ENCODE data around the gene PIK3R4.

The PIK3R4 gene

DNA sequence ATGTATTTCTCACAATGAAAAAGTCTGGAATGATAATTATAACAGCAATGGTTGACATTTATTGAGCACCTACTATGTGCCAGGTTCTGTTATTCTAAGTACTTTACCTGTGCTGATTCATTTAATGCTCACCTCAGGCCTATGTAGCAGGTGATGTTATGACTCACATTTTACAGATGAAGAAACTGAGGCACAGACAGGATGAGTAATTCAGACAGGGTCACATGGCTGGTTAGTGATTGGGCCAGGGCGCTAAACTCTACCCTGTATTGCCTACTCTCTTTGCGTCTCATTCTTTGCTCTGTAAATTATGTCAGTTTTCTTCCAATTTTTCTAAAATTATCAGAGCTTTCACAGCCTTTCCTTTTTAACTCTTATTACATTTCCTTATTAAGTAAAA lies 98.3 kb downstream of the PIK3R4 start:
- Histone ChIP-seq H3K9me3 (ENCODE audit: control extremely low read depth in 1 of 5, control insufficient read depth in 4 of 5, insufficient read depth in 2 of 5, low read depth in 1 of 5, low read length in 4 of 5) (no peaks in the 10 kb centered on the region), H3K36me3 (ENCODE audit: control insufficient read depth in 4 of 4, insufficient read depth in 4 of 4, low read length in 3 of 4) (no peaks in the 10 kb centered on the region), H3K4me1 (ENCODE audit: control extremely low read depth in 1 of 4, control insufficient read depth in 4 of 4, insufficient read depth in 4 of 4, low read length in 3 of 4) (no peaks in the 10 kb centered on the region), H3K27ac (ENCODE audit: insufficient read depth in 1 of 2, low read depth in 1 of 2, low read length in 2 of 2, poor library complexity in 1 of 2, severe bottlenecking in 2 of 2) (no peak overlapping the region), H3K4me3 (ENCODE audit: control insufficient read depth in 1 of 7, extremely low read depth in 1 of 7, insufficient read depth in 4 of 7, low read depth in 2 of 7, low read length in 6 of 7) (no peak overlapping the region), H3K27me3 (replicated peaks in 2 of 5; ENCODE audit: control insufficient read depth in 4 of 5, insufficient read depth in 5 of 5, low read length in 4 of 5) (peaks cover 0 to 2% (median 0%) of the 10 kb centered on the region in 5 experiments)
- CTCF ChIA-PET = interaction anchor here (1.0 kb wide), 1 partner anchor 11 kb away, joined by 3 read pairs; no protein-coding TSS in a partner anchor
- no peak for DNase-seq
- POLR2A ChIA-PET = no interaction called here
- WGBS (ENCODE audit: insufficient coverage) = 93% methylated on average over 2 of the region's 2 CpGs

DNA sequence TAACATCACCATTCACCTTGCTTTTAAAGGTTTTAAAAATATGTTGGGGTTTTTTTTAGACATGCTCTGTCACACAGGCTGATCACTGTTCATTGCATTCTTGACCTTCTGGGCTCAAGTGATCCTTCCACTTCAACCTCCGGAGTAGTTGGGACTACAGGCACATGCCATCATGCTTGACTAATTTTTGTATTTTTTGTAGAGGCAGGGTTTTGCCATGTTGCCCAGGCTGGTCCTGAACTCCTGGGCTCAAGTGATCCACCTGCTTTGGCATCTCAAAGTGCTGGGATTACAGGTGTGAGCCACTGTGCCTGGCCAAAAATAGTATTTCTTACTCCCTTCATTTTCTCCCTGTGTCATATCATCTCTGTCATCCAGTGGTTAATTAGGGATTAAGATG lies 101.4 kb downstream of the PIK3R4 start:
- Histone ChIP-seq H3K27ac (ENCODE audit: insufficient read depth in 1 of 2, low read depth in 1 of 2, low read length in 2 of 2, poor library complexity in 1 of 2, severe bottlenecking in 2 of 2) (no peak overlapping the region), H3K36me3 (ENCODE audit: control insufficient read depth in 4 of 4, insufficient read depth in 4 of 4, low read length in 3 of 4) (no peaks in the 10 kb centered on the region), H3K27me3 (replicated peaks in 2 of 5; ENCODE audit: control insufficient read depth in 4 of 5, insufficient read depth in 5 of 5, low read length in 4 of 5) (peaks cover 0 to 2% (median 0%) of the 10 kb centered on the region in 5 experiments), H3K4me3 (ENCODE audit: control insufficient read depth in 1 of 7, extremely low read depth in 1 of 7, insufficient read depth in 4 of 7, low read depth in 2 of 7, low read length in 6 of 7) (no peak overlapping the region), H3K4me1 (ENCODE audit: control extremely low read depth in 1 of 4, control insufficient read depth in 4 of 4, insufficient read depth in 4 of 4, low read length in 3 of 4) (no peaks in the 10 kb centered on the region), H3K9me3 (ENCODE audit: control extremely low read depth in 1 of 5, control insufficient read depth in 4 of 5, insufficient read depth in 2 of 5, low read depth in 1 of 5, low read length in 4 of 5) (no peaks in the 10 kb centered on the region)
- WGBS (ENCODE audit: insufficient coverage) = 89% methylated on average over 1 of the region's 1 CpG
- no peak for DNase-seq
- ChIA-PET CTCF (no interaction called here), POLR2A (no interaction called here)

DNA sequence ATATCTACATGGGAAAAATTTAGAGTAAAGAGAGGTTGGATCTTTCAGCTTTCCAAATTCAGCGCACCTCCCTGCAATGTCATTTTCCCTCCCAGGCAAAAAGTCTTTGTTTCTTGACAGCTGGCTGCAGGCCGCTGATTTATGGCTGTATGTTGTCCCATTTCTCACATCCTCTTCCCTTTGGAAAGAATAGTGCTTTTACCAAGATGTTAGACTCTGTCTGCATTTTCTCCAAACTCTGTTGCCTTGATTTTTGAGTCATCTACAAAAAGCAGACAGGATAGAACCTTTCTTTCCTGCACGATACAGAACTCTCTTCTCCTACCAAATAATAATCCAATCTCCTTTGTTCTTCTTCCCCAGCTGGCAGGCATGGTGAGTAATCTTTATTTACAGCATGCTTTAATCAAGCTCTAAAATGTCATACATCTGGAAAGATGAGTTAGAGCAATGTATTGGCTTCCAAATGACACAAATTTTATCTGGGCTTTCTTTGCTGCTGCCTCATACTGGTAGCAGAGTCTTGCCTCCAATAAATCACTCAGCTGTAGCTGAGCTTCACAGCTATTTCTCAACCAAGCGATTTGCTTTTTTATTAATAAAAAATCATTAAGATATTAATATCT lies 101.9 kb downstream of the PIK3R4 start:
- 93% methylated on average over 2 of the region's 4 CpGs for WGBS (ENCODE audit: insufficient coverage)
- ChIA-PET POLR2A (no interaction called here), CTCF (no interaction called here)
- Histone ChIP-seq H3K27ac (ENCODE audit: insufficient read depth in 1 of 2, low read depth in 1 of 2, low read length in 2 of 2, poor library complexity in 1 of 2, severe bottlenecking in 2 of 2) (no peak overlapping the region), H3K4me3 (ENCODE audit: control insufficient read depth in 1 of 7, extremely low read depth in 1 of 7, insufficient read depth in 4 of 7, low read depth in 2 of 7, low read length in 6 of 7) (no peak overlapping the region), H3K4me1 (ENCODE audit: control extremely low read depth in 1 of 4, control insufficient read depth in 4 of 4, insufficient read depth in 4 of 4, low read length in 3 of 4) (no peaks in the 10 kb centered on the region), H3K36me3 (ENCODE audit: control insufficient read depth in 4 of 4, insufficient read depth in 4 of 4, low read length in 3 of 4) (no peaks in the 10 kb centered on the region), H3K27me3 (replicated peaks in 2 of 5; ENCODE audit: control insufficient read depth in 4 of 5, insufficient read depth in 5 of 5, low read length in 4 of 5) (peaks cover 0 to 4% (median 0%) of the 10 kb centered on the region in 5 experiments), H3K9me3 (ENCODE audit: control extremely low read depth in 1 of 5, control insufficient read depth in 4 of 5, insufficient read depth in 2 of 5, low read depth in 1 of 5, low read length in 4 of 5) (no peaks in the 10 kb centered on the region)
- DNase-seq = no peak

DNA sequence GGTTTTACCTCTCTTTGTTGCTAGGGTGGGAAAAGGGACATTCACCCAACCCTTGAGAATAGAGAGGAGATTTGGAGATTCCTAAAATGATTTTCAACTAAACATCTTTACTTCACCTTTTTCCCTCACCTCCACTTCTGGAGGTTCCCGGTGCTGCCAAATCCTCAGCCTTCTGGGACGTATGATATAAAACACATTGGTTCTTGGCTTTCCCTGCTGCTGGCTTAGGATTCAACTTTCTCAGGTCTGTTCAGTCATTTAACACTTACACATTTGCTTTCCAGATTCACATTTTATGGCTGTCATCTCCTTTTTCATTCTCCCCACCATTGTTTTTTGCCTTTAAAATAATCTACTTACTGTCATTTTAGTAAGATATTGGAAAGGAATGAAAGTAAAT lies 106.6 kb downstream of the PIK3R4 start:
- Histone ChIP-seq H3K36me3 (ENCODE audit: control insufficient read depth in 4 of 4, insufficient read depth in 4 of 4, low read length in 3 of 4) (no peaks in the 10 kb centered on the region), H3K4me1 (ENCODE audit: control extremely low read depth in 1 of 4, control insufficient read depth in 4 of 4, insufficient read depth in 4 of 4, low read length in 3 of 4) (no peaks in the 10 kb centered on the region), H3K27me3 (replicated peaks in 2 of 5; ENCODE audit: control insufficient read depth in 4 of 5, insufficient read depth in 5 of 5, low read length in 4 of 5) (peaks cover 0 to 5% (median 2%) of the 10 kb centered on the region in 5 experiments), H3K9me3 (ENCODE audit: control extremely low read depth in 1 of 5, control insufficient read depth in 4 of 5, insufficient read depth in 2 of 5, low read depth in 1 of 5, low read length in 4 of 5) (no peaks in the 10 kb centered on the region), H3K27ac (ENCODE audit: insufficient read depth in 1 of 2, low read depth in 1 of 2, low read length in 2 of 2, poor library complexity in 1 of 2, severe bottlenecking in 2 of 2) (no peak overlapping the region), H3K4me3 (ENCODE audit: control insufficient read depth in 1 of 7, extremely low read depth in 1 of 7, insufficient read depth in 4 of 7, low read depth in 2 of 7, low read length in 6 of 7) (no peak overlapping the region)
- no peak for DNase-seq
- CTCF ChIA-PET = no interaction called here
- POLR2A ChIA-PET = no interaction called here
- WGBS (ENCODE audit: insufficient coverage) = 96% methylated on average over 2 of the region's 2 CpGs

DNA sequence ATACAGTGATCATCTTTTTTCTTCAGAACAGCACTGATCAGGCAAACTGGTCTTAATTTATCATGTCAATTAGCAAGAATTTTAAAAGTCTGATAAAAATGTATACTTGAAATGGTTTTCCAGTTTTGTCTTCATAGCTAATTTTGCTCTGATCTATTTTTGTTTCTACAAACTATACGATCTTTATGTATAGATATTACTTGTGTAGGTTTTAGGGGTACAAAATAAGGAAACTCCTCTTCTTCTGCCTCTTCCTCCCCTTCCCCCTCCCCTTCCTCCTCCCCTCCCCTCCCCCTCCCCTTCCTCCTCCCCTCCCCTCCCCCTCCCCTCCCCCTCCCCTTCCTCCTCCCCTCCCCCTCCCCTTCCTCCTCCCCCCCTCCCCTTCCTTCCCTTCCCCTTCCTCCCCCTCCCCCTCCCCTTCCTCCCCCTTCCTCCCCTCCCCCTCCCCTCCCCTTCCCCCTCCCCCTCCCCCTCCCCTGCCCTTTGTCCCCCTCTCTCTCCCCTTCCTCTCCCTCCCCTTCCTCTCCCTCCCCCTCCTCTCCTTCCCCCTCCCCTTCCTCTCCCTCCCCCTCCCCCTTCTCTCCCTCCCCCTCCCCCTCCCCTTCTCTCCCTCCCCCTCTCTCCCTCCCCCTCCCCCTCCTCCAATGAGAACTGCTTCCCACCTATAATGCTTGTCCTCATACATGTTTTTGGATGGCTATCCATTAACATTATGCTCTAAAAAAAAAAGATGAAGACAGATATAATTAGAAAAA lies 110.0 kb downstream of the PIK3R4 start:
- no peaks in the 10 kb centered on the region for H3K4me1 ChIP-seq (ENCODE audit: control extremely low read depth in 1 of 4, control insufficient read depth in 4 of 4, insufficient read depth in 4 of 4, low read length in 3 of 4)
- WGBS (ENCODE audit: insufficient coverage) = no CpG with 5 or more reads among the region's 1 CpG
- H3K27me3 ChIP-seq (replicated peaks in 2 of 5; ENCODE audit: control insufficient read depth in 4 of 5, insufficient read depth in 5 of 5, low read length in 4 of 5) = peaks cover 0 to 5% (median 0%) of the 10 kb centered on the region in 5 experiments
- H3K36me3 ChIP-seq (ENCODE audit: control insufficient read depth in 4 of 4, insufficient read depth in 4 of 4, low read length in 3 of 4) = no peaks in the 10 kb centered on the region
- ChIA-PET POLR2A (no interaction called here), CTCF (interaction anchor here (0.8 kb wide), 1 partner anchor 11 kb away, joined by 3 read pairs; no protein-coding TSS in a partner anchor)
- H3K4me3 ChIP-seq (ENCODE audit: control insufficient read depth in 1 of 7, extremely low read depth in 1 of 7, insufficient read depth in 4 of 7, low read depth in 2 of 7, low read length in 6 of 7) = no peak overlapping the region
- no peaks in the 10 kb centered on the region for H3K9me3 ChIP-seq (ENCODE audit: control extremely low read depth in 1 of 5, control insufficient read depth in 4 of 5, insufficient read depth in 2 of 5, low read depth in 1 of 5, low read length in 4 of 5)
- DNase-seq = no peak
- H3K27ac ChIP-seq (ENCODE audit: insufficient read depth in 1 of 2, low read depth in 1 of 2, low read length in 2 of 2, poor library complexity in 1 of 2, severe bottlenecking in 2 of 2) = no peak overlapping the region

DNA sequence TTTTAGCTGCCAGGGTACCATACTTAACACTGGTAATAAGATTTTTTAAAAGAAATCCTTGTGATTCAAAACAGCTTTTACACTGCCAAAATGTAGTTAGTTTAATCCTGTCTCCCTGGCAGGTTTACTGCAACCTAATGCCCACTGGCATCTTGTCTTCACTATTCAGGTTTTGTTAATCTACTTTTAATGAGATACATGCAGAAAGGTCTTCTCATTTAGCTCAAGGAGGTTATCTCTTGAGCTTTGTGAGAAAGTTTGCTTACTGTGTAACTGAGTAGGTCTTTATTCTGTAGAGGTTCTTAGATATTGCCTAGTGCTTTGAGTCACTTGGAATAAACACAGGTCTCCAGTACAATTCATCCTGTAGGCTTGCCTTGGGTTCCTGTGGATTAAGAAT lies 110.7 kb downstream of the PIK3R4 start:
- Histone ChIP-seq H3K36me3 (ENCODE audit: control insufficient read depth in 4 of 4, insufficient read depth in 4 of 4, low read length in 3 of 4) (no peaks in the 10 kb centered on the region), H3K4me1 (ENCODE audit: control extremely low read depth in 1 of 4, control insufficient read depth in 4 of 4, insufficient read depth in 4 of 4, low read length in 3 of 4) (no peaks in the 10 kb centered on the region), H3K27me3 (replicated peaks in 2 of 5; ENCODE audit: control insufficient read depth in 4 of 5, insufficient read depth in 5 of 5, low read length in 4 of 5) (peaks cover 0 to 5% (median 0%) of the 10 kb centered on the region in 5 experiments), H3K9me3 (ENCODE audit: control extremely low read depth in 1 of 5, control insufficient read depth in 4 of 5, insufficient read depth in 2 of 5, low read depth in 1 of 5, low read length in 4 of 5) (no peaks in the 10 kb centered on the region), H3K27ac (ENCODE audit: insufficient read depth in 1 of 2, low read depth in 1 of 2, low read length in 2 of 2, poor library complexity in 1 of 2, severe bottlenecking in 2 of 2) (no peak overlapping the region), H3K4me3 (ENCODE audit: control insufficient read depth in 1 of 7, extremely low read depth in 1 of 7, insufficient read depth in 4 of 7, low read depth in 2 of 7, low read length in 6 of 7) (no peak overlapping the region)
- POLR2A ChIA-PET = no interaction called here
- CTCF ChIA-PET = no interaction called here
- DNase-seq = no peak

DNA sequence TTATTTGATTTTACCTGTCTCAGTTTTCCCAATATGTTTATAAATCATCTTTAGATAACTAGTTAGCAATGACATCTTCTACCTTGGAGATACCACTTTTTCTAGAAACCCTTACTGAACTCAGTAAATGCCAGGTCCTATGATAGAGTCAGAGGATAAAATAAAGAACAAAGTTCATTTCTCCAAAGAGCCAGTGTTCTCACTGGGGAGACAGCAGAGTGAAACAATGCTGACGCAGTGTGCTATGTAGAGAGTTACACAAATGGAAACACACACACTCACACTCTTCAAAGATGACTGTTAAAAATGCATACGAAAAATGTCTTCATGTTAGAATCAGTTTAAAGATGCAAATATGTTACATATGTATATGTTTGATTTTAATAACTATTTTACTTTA lies 111.3 kb downstream of the PIK3R4 start:
- Histone ChIP-seq H3K27ac (ENCODE audit: insufficient read depth in 1 of 2, low read depth in 1 of 2, low read length in 2 of 2, poor library complexity in 1 of 2, severe bottlenecking in 2 of 2) (no peak overlapping the region), H3K36me3 (ENCODE audit: control insufficient read depth in 4 of 4, insufficient read depth in 4 of 4, low read length in 3 of 4) (no peaks in the 10 kb centered on the region), H3K4me3 (ENCODE audit: control insufficient read depth in 1 of 7, extremely low read depth in 1 of 7, insufficient read depth in 4 of 7, low read depth in 2 of 7, low read length in 6 of 7) (no peak overlapping the region), H3K27me3 (replicated peaks in 2 of 5; ENCODE audit: control insufficient read depth in 4 of 5, insufficient read depth in 5 of 5, low read length in 4 of 5) (peaks cover 0 to 5% (median 0%) of the 10 kb centered on the region in 5 experiments), H3K9me3 (ENCODE audit: control extremely low read depth in 1 of 5, control insufficient read depth in 4 of 5, insufficient read depth in 2 of 5, low read depth in 1 of 5, low read length in 4 of 5) (no peaks in the 10 kb centered on the region), H3K4me1 (ENCODE audit: control extremely low read depth in 1 of 4, control insufficient read depth in 4 of 4, insufficient read depth in 4 of 4, low read length in 3 of 4) (no peaks in the 10 kb centered on the region)
- POLR2A ChIA-PET = no interaction called here
- no peak for DNase-seq
- WGBS (ENCODE audit: insufficient coverage) = no CpG with 5 or more reads among the region's 2 CpGs
- CTCF ChIA-PET = no interaction called here

Data from common myeloid progenitor, CD34-positive (primary cell).